ENCODE measurements around the gene VEZT.

The VEZT gene

DNA sequence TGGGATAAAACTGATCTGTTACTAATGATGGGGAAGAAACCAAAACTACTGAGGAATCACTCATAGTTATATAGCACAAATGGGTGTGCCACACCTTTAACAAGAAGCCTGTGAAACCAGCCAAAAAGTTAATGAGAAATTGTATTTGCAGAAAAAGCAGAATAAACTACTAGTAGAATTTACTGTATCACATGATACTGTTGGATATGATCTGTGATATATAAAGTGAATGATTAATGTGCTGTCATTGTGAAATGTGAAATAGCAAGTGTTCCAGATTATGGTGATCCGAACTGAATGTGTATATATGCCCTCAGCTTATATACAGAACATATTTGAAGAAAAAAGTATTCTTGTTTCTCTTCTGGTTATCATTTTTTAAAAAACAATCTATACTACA, 30.5 kb downstream of the VEZT start:
- Histone ChIP-seq H3K27ac (no peak overlapping the region), H3K9me3 (ENCODE audit: control insufficient read depth, low read length) (no peaks in the 10 kb centered on the region), H3K79me2 (peaks cover 18% of the 10 kb centered on the region), H3K4me1 (peaks cover 6% of the 10 kb centered on the region), H3K27me3 (ENCODE audit: control insufficient read depth, insufficient read depth, low read length) (no peaks in the 10 kb centered on the region), H2AFZ (no peak overlapping the region), H3K4me3 (ENCODE audit: low read depth, low read length) (no peak overlapping the region), H3K9ac (no peak overlapping the region), H3K36me3 (ENCODE audit: control insufficient read depth, insufficient read depth, low read length) (no peaks in the 10 kb centered on the region), H3K4me2 (ENCODE audit: low read length) (no peak overlapping the region)
- TF ChIP-seq, protein P1, sequence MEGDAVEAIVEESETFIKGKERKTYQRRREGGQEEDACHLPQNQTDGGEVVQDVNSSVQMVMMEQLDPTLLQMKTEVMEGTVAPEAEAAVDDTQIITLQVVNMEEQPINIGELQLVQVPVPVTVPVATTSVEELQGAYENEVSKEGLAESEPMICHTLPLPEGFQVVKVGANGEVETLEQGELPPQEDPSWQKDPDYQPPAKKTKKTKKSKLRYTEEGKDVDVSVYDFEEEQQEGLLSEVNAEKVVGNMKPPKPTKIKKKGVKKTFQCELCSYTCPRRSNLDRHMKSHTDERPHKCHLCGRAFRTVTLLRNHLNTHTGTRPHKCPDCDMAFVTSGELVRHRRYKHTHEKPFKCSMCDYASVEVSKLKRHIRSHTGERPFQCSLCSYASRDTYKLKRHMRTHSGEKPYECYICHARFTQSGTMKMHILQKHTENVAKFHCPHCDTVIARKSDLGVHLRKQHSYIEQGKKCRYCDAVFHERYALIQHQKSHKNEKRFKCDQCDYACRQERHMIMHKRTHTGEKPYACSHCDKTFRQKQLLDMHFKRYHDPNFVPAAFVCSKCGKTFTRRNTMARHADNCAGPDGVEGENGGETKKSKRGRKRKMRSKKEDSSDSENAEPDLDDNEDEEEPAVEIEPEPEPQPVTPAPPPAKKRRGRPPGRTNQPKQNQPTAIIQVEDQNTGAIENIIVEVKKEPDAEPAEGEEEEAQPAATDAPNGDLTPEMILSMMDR (IDR thresholded peaks at IDR 0.05), result no peak

DNA sequence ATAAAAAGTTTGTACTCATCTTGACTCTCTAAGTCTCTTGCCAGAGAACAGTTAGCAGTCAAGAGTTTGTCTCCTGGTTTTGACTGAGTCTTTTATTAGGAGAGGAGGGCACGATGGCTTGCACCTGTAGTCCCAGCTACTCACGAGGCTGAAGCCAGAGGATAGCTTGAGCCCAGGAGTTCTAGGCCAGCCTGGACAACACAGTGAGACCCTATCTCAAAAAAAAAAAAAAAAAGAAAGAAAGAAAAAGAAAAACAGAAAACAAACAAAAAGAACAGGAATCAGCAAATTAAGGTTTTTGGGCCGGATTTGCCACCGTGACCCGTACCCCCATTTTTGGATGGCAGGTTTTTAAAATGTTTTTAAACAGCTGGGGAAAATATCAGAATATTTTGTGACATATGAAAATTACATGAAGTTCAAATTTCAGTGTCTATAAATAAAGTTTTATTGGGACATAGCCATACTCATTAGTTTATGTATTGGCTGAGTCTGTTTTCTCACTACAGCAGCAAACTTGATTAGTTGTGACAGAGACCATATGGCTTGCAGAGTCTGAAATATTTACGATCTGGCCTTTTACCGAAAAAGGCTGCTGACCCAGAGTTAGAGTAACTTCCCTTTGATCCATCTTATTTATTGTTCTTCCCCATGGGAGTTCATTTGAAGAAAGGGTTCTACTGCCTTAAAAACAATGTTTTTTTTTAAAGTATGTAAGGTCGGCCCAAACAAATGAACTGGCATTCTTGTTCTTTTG, 31.2 kb downstream of the VEZT start:
- H3K4me2 ChIP-seq (ENCODE audit: low read length), result no peak overlapping the region
- H3K79me2 ChIP-seq, result peaks cover 15% of the 10 kb centered on the region
- no peak overlapping the region for H3K9ac ChIP-seq
- H3K27me3 ChIP-seq (ENCODE audit: control insufficient read depth, insufficient read depth, low read length), result no peaks in the 10 kb centered on the region
- no peak overlapping the region for H2AFZ ChIP-seq
- TF ChIP-seq, protein P1 (IDR thresholded peaks at IDR 0.05), result no peak
- H3K9me3 ChIP-seq (ENCODE audit: control insufficient read depth, low read length), result no peaks in the 10 kb centered on the region
- no peak overlapping the region for H3K4me3 ChIP-seq (ENCODE audit: low read depth, low read length)
- H3K4me1 ChIP-seq, result peaks cover 6% of the 10 kb centered on the region
- no peak overlapping the region for H3K27ac ChIP-seq
- H3K36me3 ChIP-seq (ENCODE audit: control insufficient read depth, insufficient read depth, low read length), result no peaks in the 10 kb centered on the region

DNA sequence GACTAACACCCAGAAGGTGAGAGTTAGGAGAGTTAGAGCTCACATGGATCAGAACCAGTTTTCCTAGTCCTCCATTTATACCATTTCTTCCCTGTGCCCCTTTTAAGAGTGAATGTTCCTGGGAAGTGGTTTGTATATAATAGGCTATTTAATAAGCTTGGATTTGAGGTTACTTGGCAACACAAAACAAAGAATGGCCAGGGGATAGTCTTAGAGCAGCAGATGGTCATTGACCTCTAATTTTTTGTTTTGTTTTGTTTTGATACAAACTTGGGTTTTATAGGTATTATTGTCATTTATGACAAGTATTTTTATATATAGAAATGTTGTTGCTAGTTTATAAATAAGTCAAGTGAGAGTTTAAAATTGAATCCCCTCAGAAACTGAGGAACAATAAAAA, 35.8 kb downstream of the VEZT start:
- Histone ChIP-seq H2AFZ (no peak overlapping the region), H3K36me3 (ENCODE audit: control insufficient read depth, insufficient read depth, low read length) (no peaks in the 10 kb centered on the region), H3K4me3 (ENCODE audit: low read depth, low read length) (no peak overlapping the region), H3K27me3 (ENCODE audit: control insufficient read depth, insufficient read depth, low read length) (no peaks in the 10 kb centered on the region), H3K4me1 (peaks cover 10% of the 10 kb centered on the region), H3K4me2 (ENCODE audit: low read length) (no peak overlapping the region), H3K9ac (no peak overlapping the region), H3K79me2 (peaks cover 4% of the 10 kb centered on the region), H3K27ac (no peak overlapping the region), H3K9me3 (ENCODE audit: control insufficient read depth, low read length) (no peaks in the 10 kb centered on the region)
- TF ChIP-seq, protein P1 (IDR thresholded peaks at IDR 0.05), result no peak

DNA sequence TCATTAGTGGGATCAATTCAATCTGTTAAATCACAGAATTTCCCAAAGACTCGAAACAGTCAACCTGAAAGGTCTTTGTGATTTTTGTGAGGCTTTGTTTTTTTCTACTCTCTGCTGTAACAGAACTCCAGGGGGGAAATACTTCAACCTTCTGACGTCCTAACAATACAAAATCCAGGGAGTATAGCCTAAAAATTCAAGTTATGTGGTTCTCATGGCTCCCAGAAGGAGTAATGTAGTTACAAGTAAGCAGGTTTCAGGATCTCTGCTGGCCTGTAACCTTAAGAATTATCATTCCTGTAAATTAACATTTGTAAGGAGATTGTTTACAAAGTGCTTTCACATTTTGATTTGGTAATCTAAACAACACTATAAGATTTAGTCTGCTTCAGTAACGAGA, 39.9 kb downstream of the VEZT start:
- no peaks in the 10 kb centered on the region for H3K9me3 ChIP-seq (ENCODE audit: control insufficient read depth, low read length)
- H3K27me3 ChIP-seq (ENCODE audit: control insufficient read depth, insufficient read depth, low read length), result no peaks in the 10 kb centered on the region
- H2AFZ ChIP-seq, result no peak overlapping the region
- no peak overlapping the region for H3K4me3 ChIP-seq (ENCODE audit: low read depth, low read length)
- no peaks in the 10 kb centered on the region for H3K36me3 ChIP-seq (ENCODE audit: control insufficient read depth, insufficient read depth, low read length)
- H3K4me1 ChIP-seq, result peaks cover 14% of the 10 kb centered on the region
- H3K4me2 ChIP-seq (ENCODE audit: low read length), result no peak overlapping the region
- H3K79me2 ChIP-seq, result peaks cover 2% of the 10 kb centered on the region
- no peak overlapping the region for H3K9ac ChIP-seq
- TF ChIP-seq, protein P1 (IDR thresholded peaks at IDR 0.05), result no peak
- H3K27ac ChIP-seq, result no peak overlapping the region

DNA sequence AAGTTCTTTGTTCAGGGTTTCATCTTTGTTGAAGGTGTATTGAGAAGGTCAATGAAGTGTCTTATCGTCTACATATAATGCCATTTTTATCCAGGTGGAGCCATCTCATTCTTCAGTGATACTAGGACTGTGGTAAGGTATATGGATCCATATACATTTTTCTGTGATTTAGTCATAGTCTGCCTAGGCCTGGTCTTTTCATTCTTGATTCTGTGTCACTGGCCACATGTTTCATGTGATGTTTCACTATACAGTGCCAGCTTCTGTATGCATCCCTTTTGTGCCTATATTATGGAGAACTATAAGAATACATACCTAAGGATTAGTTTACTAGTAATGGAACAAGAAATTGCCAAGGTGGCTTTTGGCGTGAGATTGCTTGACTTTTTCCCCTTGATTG, 40.5 kb downstream of the VEZT start:
- Histone ChIP-seq H3K27ac (no peak overlapping the region), H3K79me2 (peaks cover 2% of the 10 kb centered on the region), H3K27me3 (ENCODE audit: control insufficient read depth, insufficient read depth, low read length) (no peaks in the 10 kb centered on the region), H3K4me2 (ENCODE audit: low read length) (no peak overlapping the region), H3K4me1 (peaks cover 14% of the 10 kb centered on the region), H3K9ac (no peak overlapping the region), H2AFZ (no peak overlapping the region), H3K4me3 (ENCODE audit: low read depth, low read length) (no peak overlapping the region), H3K9me3 (ENCODE audit: control insufficient read depth, low read length) (no peaks in the 10 kb centered on the region), H3K36me3 (ENCODE audit: control insufficient read depth, insufficient read depth, low read length) (no peaks in the 10 kb centered on the region)
- TF ChIP-seq, protein P1 (IDR thresholded peaks at IDR 0.05), result no peak

Data from parathyroid adenoma (tissue), 2 donors.